HL-60 (cell line): Measurements from ENCODE around the gene MBD4.

Experiments
- CTCF ChIP-seq: IDR thresholded peaks from one replicate; pipeline ENCODE4 v1.5.1; 2011; ENCODE audit warnings: low read length, control low read depth, inconsistent platforms; ENCODE audit not compliant: insufficient read depth
- GABPA ChIP-seq: IDR thresholded peaks from 2 replicates; pipeline ENCODE4 v1.6.1; 2012; ENCODE audit warnings: low read depth
- POLR2AphosphoS5 ChIP-seq: IDR thresholded peaks from 2 replicates; pipeline ENCODE4 v1.6.1; 2012; ENCODE audit warnings: low read depth

GRCh38 chr3:129460572-129460971, 20.8 kb upstream of the MBD4 start:
- no peak for TF ChIP-seq POLR2AphosphoS5
- TF ChIP-seq CTCF: no peak
- TF ChIP-seq GABPA: no peak
